Measurements from ENCODE around the gene RSRC1. TPM values are rescaled to one million over a fixed set of nuclear protein-coding genes. Genes with fewer than 3 reads are reported as not detected.

The RSRC1 gene
- total and polyA plus RNA-seq, 2 of the 8 experiments (the other 6 are each of a cell fraction or from before 2014, with no cell fraction given) = 2.0 to 27.9 TPM

DNA sequence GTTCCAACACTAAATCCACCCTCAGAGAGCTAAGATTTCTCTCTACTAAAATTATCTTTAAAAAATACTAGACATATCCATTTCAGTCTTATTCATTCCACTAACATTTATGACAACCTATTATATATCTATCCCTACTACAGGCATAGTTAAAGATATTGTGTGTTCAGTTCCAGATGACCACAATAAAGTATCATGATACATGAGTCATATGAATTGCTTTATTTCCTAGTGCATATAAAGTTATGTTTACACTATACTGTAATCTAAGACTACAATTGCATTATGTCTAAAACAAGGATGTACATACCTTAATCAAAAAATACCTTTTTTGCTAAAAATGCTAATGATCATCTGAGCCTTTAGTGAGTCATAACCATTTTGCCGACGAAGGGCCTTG, 23.1 kb upstream of the RSRC1 start (continued):
- TF ChIP-seq, protein P1, sequence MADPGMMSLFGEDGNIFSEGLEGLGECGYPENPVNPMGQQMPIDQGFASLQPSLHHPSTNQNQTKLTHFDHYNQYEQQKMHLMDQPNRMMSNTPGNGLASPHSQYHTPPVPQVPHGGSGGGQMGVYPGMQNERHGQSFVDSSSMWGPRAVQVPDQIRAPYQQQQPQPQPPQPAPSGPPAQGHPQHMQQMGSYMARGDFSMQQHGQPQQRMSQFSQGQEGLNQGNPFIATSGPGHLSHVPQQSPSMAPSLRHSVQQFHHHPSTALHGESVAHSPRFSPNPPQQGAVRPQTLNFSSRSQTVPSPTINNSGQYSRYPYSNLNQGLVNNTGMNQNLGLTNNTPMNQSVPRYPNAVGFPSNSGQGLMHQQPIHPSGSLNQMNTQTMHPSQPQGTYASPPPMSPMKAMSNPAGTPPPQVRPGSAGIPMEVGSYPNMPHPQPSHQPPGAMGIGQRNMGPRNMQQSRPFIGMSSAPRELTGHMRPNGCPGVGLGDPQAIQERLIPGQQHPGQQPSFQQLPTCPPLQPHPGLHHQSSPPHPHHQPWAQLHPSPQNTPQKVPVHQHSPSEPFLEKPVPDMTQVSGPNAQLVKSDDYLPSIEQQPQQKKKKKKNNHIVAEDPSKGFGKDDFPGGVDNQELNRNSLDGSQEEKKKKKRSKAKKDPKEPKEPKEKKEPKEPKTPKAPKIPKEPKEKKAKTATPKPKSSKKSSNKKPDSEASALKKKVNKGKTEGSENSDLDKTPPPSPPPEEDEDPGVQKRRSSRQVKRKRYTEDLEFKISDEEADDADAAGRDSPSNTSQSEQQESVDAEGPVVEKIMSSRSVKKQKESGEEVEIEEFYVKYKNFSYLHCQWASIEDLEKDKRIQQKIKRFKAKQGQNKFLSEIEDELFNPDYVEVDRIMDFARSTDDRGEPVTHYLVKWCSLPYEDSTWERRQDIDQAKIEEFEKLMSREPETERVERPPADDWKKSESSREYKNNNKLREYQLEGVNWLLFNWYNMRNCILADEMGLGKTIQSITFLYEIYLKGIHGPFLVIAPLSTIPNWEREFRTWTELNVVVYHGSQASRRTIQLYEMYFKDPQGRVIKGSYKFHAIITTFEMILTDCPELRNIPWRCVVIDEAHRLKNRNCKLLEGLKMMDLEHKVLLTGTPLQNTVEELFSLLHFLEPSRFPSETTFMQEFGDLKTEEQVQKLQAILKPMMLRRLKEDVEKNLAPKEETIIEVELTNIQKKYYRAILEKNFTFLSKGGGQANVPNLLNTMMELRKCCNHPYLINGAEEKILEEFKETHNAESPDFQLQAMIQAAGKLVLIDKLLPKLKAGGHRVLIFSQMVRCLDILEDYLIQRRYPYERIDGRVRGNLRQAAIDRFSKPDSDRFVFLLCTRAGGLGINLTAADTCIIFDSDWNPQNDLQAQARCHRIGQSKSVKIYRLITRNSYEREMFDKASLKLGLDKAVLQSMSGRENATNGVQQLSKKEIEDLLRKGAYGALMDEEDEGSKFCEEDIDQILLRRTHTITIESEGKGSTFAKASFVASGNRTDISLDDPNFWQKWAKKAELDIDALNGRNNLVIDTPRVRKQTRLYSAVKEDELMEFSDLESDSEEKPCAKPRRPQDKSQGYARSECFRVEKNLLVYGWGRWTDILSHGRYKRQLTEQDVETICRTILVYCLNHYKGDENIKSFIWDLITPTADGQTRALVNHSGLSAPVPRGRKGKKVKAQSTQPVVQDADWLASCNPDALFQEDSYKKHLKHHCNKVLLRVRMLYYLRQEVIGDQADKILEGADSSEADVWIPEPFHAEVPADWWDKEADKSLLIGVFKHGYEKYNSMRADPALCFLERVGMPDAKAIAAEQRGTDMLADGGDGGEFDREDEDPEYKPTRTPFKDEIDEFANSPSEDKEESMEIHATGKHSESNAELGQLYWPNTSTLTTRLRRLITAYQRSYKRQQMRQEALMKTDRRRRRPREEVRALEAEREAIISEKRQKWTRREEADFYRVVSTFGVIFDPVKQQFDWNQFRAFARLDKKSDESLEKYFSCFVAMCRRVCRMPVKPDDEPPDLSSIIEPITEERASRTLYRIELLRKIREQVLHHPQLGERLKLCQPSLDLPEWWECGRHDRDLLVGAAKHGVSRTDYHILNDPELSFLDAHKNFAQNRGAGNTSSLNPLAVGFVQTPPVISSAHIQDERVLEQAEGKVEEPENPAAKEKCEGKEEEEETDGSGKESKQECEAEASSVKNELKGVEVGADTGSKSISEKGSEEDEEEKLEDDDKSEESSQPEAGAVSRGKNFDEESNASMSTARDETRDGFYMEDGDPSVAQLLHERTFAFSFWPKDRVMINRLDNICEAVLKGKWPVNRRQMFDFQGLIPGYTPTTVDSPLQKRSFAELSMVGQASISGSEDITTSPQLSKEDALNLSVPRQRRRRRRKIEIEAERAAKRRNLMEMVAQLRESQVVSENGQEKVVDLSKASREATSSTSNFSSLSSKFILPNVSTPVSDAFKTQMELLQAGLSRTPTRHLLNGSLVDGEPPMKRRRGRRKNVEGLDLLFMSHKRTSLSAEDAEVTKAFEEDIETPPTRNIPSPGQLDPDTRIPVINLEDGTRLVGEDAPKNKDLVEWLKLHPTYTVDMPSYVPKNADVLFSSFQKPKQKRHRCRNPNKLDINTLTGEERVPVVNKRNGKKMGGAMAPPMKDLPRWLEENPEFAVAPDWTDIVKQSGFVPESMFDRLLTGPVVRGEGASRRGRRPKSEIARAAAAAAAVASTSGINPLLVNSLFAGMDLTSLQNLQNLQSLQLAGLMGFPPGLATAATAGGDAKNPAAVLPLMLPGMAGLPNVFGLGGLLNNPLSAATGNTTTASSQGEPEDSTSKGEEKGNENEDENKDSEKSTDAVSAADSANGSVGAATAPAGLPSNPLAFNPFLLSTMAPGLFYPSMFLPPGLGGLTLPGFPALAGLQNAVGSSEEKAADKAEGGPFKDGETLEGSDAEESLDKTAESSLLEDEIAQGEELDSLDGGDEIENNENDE (IDR thresholded peaks at IDR 0.05; ENCODE audit: insufficient replicate concordance, low read length) = no peak
- TF ChIP-seq FOSL1 (IDR thresholded peaks at IDR 0.05; ENCODE audit: insufficient read depth, low read depth, low read length) (no peak), RXRA (IDR thresholded peaks at IDR 0.05; ENCODE audit: insufficient read depth, low read depth, low read length) (no peak), POLR2A (IDR thresholded peaks at IDR 0.05; ENCODE audit: control extremely low read depth in 1 of 2, low read depth in 2 of 2, low read length in 2 of 2) (no peak), SP2 (IDR thresholded peaks at IDR 0.05; ENCODE audit: low read length) (no peak)

All from H1 (cell line).